Fibroblast of lung (primary cell): ENCODE data around the gene TNIK. TPM values are rescaled to one million over a fixed set of nuclear protein-coding genes. Genes with fewer than 3 reads are reported as not detected.

Experiments used
- DNase-seq, 2 donors: peaks; one replicate each; pipeline versions ENCODE4 v3.0.0 to v3.0.0-alpha.2; 2010; ENCODE audit warnings: low read depth in 2 of 2
- H2AFZ ChIP-seq: 2 replicates; pipeline ENCODE4 v1.5.1; 2012; ENCODE audit warnings: low read length, control low read depth, inconsistent platforms
- H3K27ac ChIP-seq: 2 replicates; pipeline ENCODE4 v1.5.1; 2011; ENCODE audit warnings: low read length, control low read depth; ENCODE audit not compliant: insufficient read depth
- H3K27me3 ChIP-seq: 2 replicates; pipeline ENCODE4 v1.5.1; 2011; ENCODE audit warnings: mild to moderate bottlenecking, low read length; ENCODE audit not compliant: control insufficient read depth, insufficient read depth
- H3K36me3 ChIP-seq: 2 replicates; pipeline ENCODE4 v1.5.1; 2011; ENCODE audit warnings: low read length; ENCODE audit not compliant: control insufficient read depth, insufficient read depth
- H3K4me1 ChIP-seq: 2 replicates; pipeline ENCODE4 v1.5.1; 2011; ENCODE audit warnings: low read length; ENCODE audit not compliant: control insufficient read depth, insufficient read depth; ENCODE audit errors: extremely low read depth
- H3K4me2 ChIP-seq: 2 replicates; pipeline ENCODE4 v1.5.1; 2011; ENCODE audit warnings: low read length, control low read depth; ENCODE audit not compliant: insufficient read depth; ENCODE audit errors: extremely low read depth
- H3K4me3 ChIP-seq, 4 experiments: fragments of 200-600 bp in 1 of 4; sonication (generic) in 1 of 4; replicated peaks in 1 of 4; 2 replicates each; pipeline ENCODE4 v1.5.1; 2011 to 2016; ENCODE audit warnings: low read length in 4 of 4, low read depth in 3 of 4, mild to moderate bottlenecking in 3 of 4, control low read depth in 2 of 4, inconsistent platforms in 1 of 4, mixed read lengths in 1 of 4; ENCODE audit not compliant: insufficient read depth in 1 of 4; ENCODE audit errors: control extremely low read depth in 1 of 4
- H3K79me2 ChIP-seq: 2 replicates; pipeline ENCODE4 v1.5.1; 2012; ENCODE audit warnings: mild to moderate bottlenecking, low read length, inconsistent platforms; ENCODE audit not compliant: control insufficient read depth, insufficient read depth
- H3K9ac ChIP-seq: 2 replicates; pipeline ENCODE4 v1.5.1; 2011; ENCODE audit warnings: mild to moderate bottlenecking, low read length, control low read depth; ENCODE audit not compliant: insufficient read depth
- H3K9me3 ChIP-seq: 2 replicates; pipeline ENCODE4 v1.5.1; 2012; ENCODE audit warnings: low read depth, low read length; ENCODE audit not compliant: control insufficient read depth, insufficient read depth
- H4K20me1 ChIP-seq: 2 replicates; pipeline ENCODE4 v1.5.1; 2011; ENCODE audit warnings: low read length; ENCODE audit not compliant: control insufficient read depth, insufficient read depth; ENCODE audit errors: extremely low read depth
- EZH2 ChIP-seq: IDR thresholded peaks from 2 replicates; pipeline ENCODE4 v1.5.1; 2012; ENCODE audit warnings: low read length, control low read depth, mild to moderate bottlenecking; ENCODE audit errors: missing control alignments
- polyA plus RNA-seq, 2 donors: library from polyadenylated mRNA; depleted of rRNA in 1 of 2; stranded (reverse) in 1 of 2; unstranded in 1 of 2; fragments of >200 nt; gene quantifications; 2 replicates each; pipeline ENCODE4 v1.2.1, GENCODE V29; 2011 to 2012; ENCODE audit warnings: missing spikeins in 1 of 2
- total RNA-seq: library from RNA; depleted of rRNA; stranded (reverse); fragments of >200 nt; gene quantifications from 2 replicates; pipeline ENCODE4 v1.2.1, GENCODE V29; 2014
- TF ChIP-seq, protein P1 (sequence below), 2 donors: IDR thresholded peaks in 1 of 2; conservative IDR thresholded peaks in 1 of 2; 1 replicate in 1 of 2; 2 replicates in 1 of 2; pipeline ENCODE4 v1.5.1; 2011 to 2012; ENCODE audit warnings: low read length in 2 of 2, control low read depth in 1 of 2, inconsistent platforms in 1 of 2, low read depth in 1 of 2, mild to moderate bottlenecking in 1 of 2

The TNIK gene
- total and polyA plus RNA-seq, 2 donors (not counting 1 experiment from before 2014, with no cell fraction given): 13.8 to 39.3 TPM

DNA sequence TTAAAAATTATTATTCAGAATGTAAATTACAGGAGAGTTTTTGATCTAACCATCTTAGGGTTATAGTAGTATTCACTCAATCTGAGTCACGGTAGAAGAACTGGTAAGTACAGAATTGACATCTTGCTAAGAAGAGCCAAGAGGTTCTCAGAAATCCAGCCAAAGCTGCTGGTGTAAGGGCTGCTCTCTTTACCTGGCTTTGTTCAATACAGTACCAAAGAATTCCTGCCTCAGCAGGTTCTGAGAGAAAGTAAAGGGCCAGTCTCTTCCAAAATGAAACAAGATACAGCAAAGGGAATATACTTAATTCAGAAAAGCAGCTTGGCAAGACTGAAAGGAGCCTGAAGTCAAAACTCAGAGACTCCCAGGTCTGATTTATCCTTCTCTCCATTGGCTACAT lies 193.1 kb downstream of the TNIK start:
- no peaks in the 10 kb centered on the region for H3K36me3 ChIP-seq
- no peaks in the 10 kb centered on the region for H3K27me3 ChIP-seq
- no peak overlapping the region for H2AFZ ChIP-seq
- H3K9ac ChIP-seq: no peak overlapping the region
- H4K20me1 ChIP-seq: no peaks in the 10 kb centered on the region
- no peak for DNase-seq
- peaks cover 2% of the 10 kb centered on the region for H3K4me1 ChIP-seq
- H3K27ac ChIP-seq: no peak overlapping the region
- no peak overlapping the region for H3K4me3 ChIP-seq
- H3K4me2 ChIP-seq: no peak overlapping the region
- no peaks in the 10 kb centered on the region for H3K9me3 ChIP-seq
- TF ChIP-seq EZH2: no peak
- TF ChIP-seq, protein P1, sequence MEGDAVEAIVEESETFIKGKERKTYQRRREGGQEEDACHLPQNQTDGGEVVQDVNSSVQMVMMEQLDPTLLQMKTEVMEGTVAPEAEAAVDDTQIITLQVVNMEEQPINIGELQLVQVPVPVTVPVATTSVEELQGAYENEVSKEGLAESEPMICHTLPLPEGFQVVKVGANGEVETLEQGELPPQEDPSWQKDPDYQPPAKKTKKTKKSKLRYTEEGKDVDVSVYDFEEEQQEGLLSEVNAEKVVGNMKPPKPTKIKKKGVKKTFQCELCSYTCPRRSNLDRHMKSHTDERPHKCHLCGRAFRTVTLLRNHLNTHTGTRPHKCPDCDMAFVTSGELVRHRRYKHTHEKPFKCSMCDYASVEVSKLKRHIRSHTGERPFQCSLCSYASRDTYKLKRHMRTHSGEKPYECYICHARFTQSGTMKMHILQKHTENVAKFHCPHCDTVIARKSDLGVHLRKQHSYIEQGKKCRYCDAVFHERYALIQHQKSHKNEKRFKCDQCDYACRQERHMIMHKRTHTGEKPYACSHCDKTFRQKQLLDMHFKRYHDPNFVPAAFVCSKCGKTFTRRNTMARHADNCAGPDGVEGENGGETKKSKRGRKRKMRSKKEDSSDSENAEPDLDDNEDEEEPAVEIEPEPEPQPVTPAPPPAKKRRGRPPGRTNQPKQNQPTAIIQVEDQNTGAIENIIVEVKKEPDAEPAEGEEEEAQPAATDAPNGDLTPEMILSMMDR (conservative IDR thresholded peaks at IDR 0.05 in 1 of 2, IDR thresholded peaks at IDR 0.05 in 1 of 2; ENCODE audit: low read depth in 1 of 2, low read length in 2 of 2): no peak
- no peaks in the 10 kb centered on the region for H3K79me2 ChIP-seq

DNA sequence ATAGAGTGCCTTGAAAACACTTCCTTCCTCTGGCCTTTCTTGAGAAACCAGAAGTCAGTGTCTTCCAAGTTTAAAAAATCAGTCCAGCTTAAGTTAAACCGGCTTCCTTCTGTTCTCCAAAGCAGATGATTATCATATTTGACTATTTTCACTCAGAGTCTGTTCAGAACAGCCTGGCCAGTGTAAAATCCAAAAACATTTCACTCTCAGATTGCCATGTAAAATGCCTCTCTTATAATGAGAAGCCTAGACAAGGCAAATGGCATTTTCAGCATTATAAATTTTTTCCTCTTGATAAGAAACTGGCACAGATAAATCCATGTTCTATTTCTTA lies 193.5 kb downstream of the TNIK start:
- DNase-seq: no peak
- H3K27ac ChIP-seq: no peak overlapping the region

DNA sequence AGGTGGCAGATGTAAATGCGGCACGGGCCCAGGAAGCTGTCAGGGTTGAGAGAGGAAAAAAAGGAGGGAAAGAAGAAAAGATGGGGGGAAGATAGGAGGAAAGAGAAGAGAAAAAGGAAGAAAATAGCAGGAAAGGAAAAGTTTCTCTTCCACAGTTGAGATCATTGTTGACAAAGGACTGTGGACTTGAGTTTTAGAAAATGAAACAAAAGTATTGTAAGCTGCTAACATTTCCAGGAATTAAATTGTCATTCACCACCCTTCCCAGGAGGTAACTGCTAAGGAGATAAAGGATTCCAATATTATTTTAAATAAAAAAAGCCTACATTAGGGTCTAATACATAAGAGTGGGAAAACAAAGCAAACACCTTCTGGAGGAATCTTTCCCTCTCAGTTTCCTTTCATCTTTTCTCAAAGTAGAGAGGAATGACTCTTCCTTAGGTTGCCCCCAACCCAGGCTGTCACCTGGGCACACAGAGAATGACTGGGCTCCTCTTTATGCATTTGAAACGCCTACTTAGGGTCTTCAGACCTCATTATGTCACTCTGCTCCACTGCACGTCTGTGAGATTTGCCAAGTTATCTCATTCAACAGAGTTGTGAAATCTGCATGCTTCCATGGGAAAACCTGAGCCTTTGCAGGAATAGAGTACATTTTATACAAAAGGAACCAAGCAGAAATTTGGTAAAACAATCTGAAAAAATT lies 194.0 kb downstream of the TNIK start:
- Histone ChIP-seq H3K4me3 (no peak overlapping the region), H3K27ac (no peak overlapping the region), H3K27me3 (no peaks in the 10 kb centered on the region), H2AFZ (no peak overlapping the region), H3K4me1 (peaks cover 2% of the 10 kb centered on the region), H3K36me3 (no peaks in the 10 kb centered on the region), H4K20me1 (no peaks in the 10 kb centered on the region), H3K9me3 (no peaks in the 10 kb centered on the region), H3K9ac (no peak overlapping the region), H3K4me2 (peak overlapping the region; percentile 48), H3K79me2 (no peaks in the 10 kb centered on the region)
- TF ChIP-seq, protein P1 (conservative IDR thresholded peaks at IDR 0.05 in 1 of 2, IDR thresholded peaks at IDR 0.05 in 1 of 2; ENCODE audit: low read depth in 1 of 2, low read length in 2 of 2): no peak
- peak in 1 of 2 donors; percentile 43 for DNase-seq

More for the DNA sequence above, 193.5 kb downstream of the TNIK start:
- no peak overlapping the region for H3K4me3 ChIP-seq
- no peaks in the 10 kb centered on the region for H3K36me3 ChIP-seq
- H3K9me3 ChIP-seq: no peaks in the 10 kb centered on the region
- no peaks in the 10 kb centered on the region for H3K27me3 ChIP-seq
- H3K4me1 ChIP-seq: peaks cover 2% of the 10 kb centered on the region
- H4K20me1 ChIP-seq: no peaks in the 10 kb centered on the region
- no peak overlapping the region for H3K9ac ChIP-seq
- no peak overlapping the region for H2AFZ ChIP-seq
- no peak for TF ChIP-seq EZH2
- TF ChIP-seq, protein P1 (conservative IDR thresholded peaks at IDR 0.05 in 1 of 2, IDR thresholded peaks at IDR 0.05 in 1 of 2; ENCODE audit: low read depth in 1 of 2, low read length in 2 of 2): no peak
- no peaks in the 10 kb centered on the region for H3K79me2 ChIP-seq
- H3K4me2 ChIP-seq: no peak overlapping the region
